ENCODE data around the gene MRPL23.

The MRPL23 gene

GRCh38 chr11:1998290-1998689 is 51.2 kb downstream of the MRPL23 start:
- no peak for DNase-seq

GRCh38 chr11:1998861-1999260 is 51.7 kb downstream of the MRPL23 start:
- DNase-seq: no peak

GRCh38 chr11:2002042-2002776 is 55.1 kb downstream of the MRPL23 start:
- DNase-seq: no peak

GRCh38 chr11:2002807-2003206 is 55.7 kb downstream of the MRPL23 start:
- no peak for DNase-seq

- DNase-seq: no peak
These were observed 57.3 kb downstream of the MRPL23 start for GRCh38 chr11:2004466-2004865.

Measured in CD4-positive, alpha-beta T cell treated with Interleukin-12 subunit alpha and Interleukin-12 subunit beta, for 1 hour (primary cell).